Colonic mucosa (tissue), 4 donors: ENCODE results near the gene PPP1R13B. TPM values are rescaled to one million over a fixed set of nuclear protein-coding genes. Genes with fewer than 3 reads are reported as not detected.
"Not testable (repeated sequence)": the region's sequence is repeated elsewhere in the genome, so short reads cannot be mapped to it uniquely, and the experiment has no call there.

Experiments used
- DNase-seq: peaks from one replicate; pipeline ENCODE4 v3.0.0-alpha.2; 2020
- H3K27ac ChIP-seq: fragments of 200-600 bp; one replicate; pipeline ENCODE4 v1.8.0; 2021
- H3K27me3 ChIP-seq: fragments of 200-600 bp; one replicate; pipeline ENCODE4 v1.8.0; 2021
- H3K36me3 ChIP-seq: fragments of 200-600 bp; one replicate; pipeline ENCODE4 v1.8.0; 2021
- H3K4me1 ChIP-seq: fragments of 200-600 bp; one replicate; pipeline ENCODE4 v1.8.0; 2021; ENCODE audit warnings: mild to moderate bottlenecking
- H3K4me3 ChIP-seq: fragments of 200-600 bp; one replicate; pipeline ENCODE4 v1.8.0; 2021
- H3K9ac ChIP-seq, 2 donors: one replicate each; pipeline ENCODE4 v1.7.0; 2013; ENCODE audit warnings: control low read depth in 2 of 2, low read depth in 2 of 2, low read length in 2 of 2
- H3K9me3 ChIP-seq: fragments of 200-600 bp; one replicate; pipeline ENCODE4 v1.8.0; 2021
- CTCF ChIP-seq: fragments of 200-600 bp; IDR thresholded peaks from one replicate; pipeline ENCODE4 v1.8.0; 2022; ENCODE audit warnings: antibody characterized with exemption, mild to moderate bottlenecking
- intact Hi-C: fragments of 100-400 bp; cut with DNase I; formaldehyde crosslinking; loops from one replicate; pipeline ENCODE4 v1.14.1; 2022
- total RNA-seq, 2 donors: library from RNA; stranded (reverse); fragmentation: NEBNext Ultra II Directional in 1 of 2; extraction: Animal tissue kit (Norgen Biotek cat#: 25700) in 1 of 2; gene quantifications; one replicate each; pipeline ENCODE4 v1.2.1, GENCODE V29; 2021
- donor health status: healthy.
- donor health status: DM: no; HTN: no; CAD: no.
- donor health status: DM: no; HTN: no; CAD: no.

Gene PPP1R13B
- total RNA-seq, 2 donors from 2014 or later: 41.1 to 48.3 TPM

- TF ChIP-seq CTCF: no peak
- intact Hi-C loops: no loop called here
- no peaks in the 10 kb centered on the region for H3K27me3 ChIP-seq
- no peak for DNase-seq
- H3K27ac ChIP-seq: no peak overlapping the region
- H3K36me3 ChIP-seq: no peaks in the 10 kb centered on the region
- peaks cover 18% of the 10 kb centered on the region for H3K4me1 ChIP-seq
- no peak overlapping the region for H3K4me3 ChIP-seq
- no peaks in the 10 kb centered on the region for H3K9me3 ChIP-seq
- H3K9ac ChIP-seq: no peak overlapping the region
These were observed 44.9 kb upstream of the PPP1R13B start for GRCh38 chr14:103892247-103892646.

- TF ChIP-seq CTCF: no peak
- H3K4me1 ChIP-seq: peaks cover 18% of the 10 kb centered on the region
- peak overlapping the region in 1 of 2 donors; percentile 8 for H3K9ac ChIP-seq
- no peak overlapping the region for H3K27ac ChIP-seq
- no peaks in the 10 kb centered on the region for H3K9me3 ChIP-seq
- H3K4me3 ChIP-seq: no peak overlapping the region
- intact Hi-C loops: no loop called here
- H3K27me3 ChIP-seq: no peaks in the 10 kb centered on the region
- H3K36me3 ChIP-seq: no peaks in the 10 kb centered on the region
- DNase-seq: no peak
These were observed 44.4 kb upstream of the PPP1R13B start for GRCh38 chr14:103891667-103892215.

- no peak overlapping the region for H3K4me3 ChIP-seq
- H3K27me3 ChIP-seq: no peaks in the 10 kb centered on the region
- no peaks in the 10 kb centered on the region for H3K9me3 ChIP-seq
- peak overlapping the region in 1 of 2 donors; percentile 8 for H3K9ac ChIP-seq
- H3K36me3 ChIP-seq: no peaks in the 10 kb centered on the region
- no peak for DNase-seq
- intact Hi-C loops: no loop called here
- TF ChIP-seq CTCF: no peak
- H3K27ac ChIP-seq: peak overlapping the region; percentile 39
- H3K4me1 ChIP-seq: peaks cover 18% of the 10 kb centered on the region
These were observed 43.7 kb upstream of the PPP1R13B start for GRCh38 chr14:103890821-103891666.

GRCh38 chr14:103890052-103890371, 42.6 kb upstream of the PPP1R13B start:
- intact Hi-C loops: no loop called here
- H3K4me3 ChIP-seq: no peak overlapping the region
- peaks cover 18% of the 10 kb centered on the region for H3K4me1 ChIP-seq
- peak overlapping the region in 1 of 2 donors; percentile 82 for H3K9ac ChIP-seq
- H3K36me3 ChIP-seq: no peaks in the 10 kb centered on the region
- peak overlapping the region; percentile 87 for H3K27ac ChIP-seq
- no peaks in the 10 kb centered on the region for H3K9me3 ChIP-seq
- H3K27me3 ChIP-seq: no peaks in the 10 kb centered on the region
- no peak for DNase-seq
- TF ChIP-seq CTCF: no peak

GRCh38 chr14:103889313-103890051, 42.1 kb upstream of the PPP1R13B start:
- H3K9ac ChIP-seq: peak overlapping the region; percentile 28 to 82
- no peak overlapping the region for H3K4me3 ChIP-seq
- H3K27me3 ChIP-seq: no peaks in the 10 kb centered on the region
- no peaks in the 10 kb centered on the region for H3K9me3 ChIP-seq
- H3K36me3 ChIP-seq: no peaks in the 10 kb centered on the region
- peak overlapping the region; percentile 87 for H3K27ac ChIP-seq
- intact Hi-C loops: no loop called here
- TF ChIP-seq CTCF: no peak
- DNase-seq: peak; percentile 86
- peaks cover 18% of the 10 kb centered on the region for H3K4me1 ChIP-seq

GRCh38 chr14:103889002-103889312, 41.6 kb upstream of the PPP1R13B start:
- H3K27me3 ChIP-seq, H3K9me3 ChIP-seq, H3K36me3 ChIP-seq, DNase-seq, H3K4me3 ChIP-seq, intact Hi-C loops: not testable (repeated sequence)
- Histone ChIP-seq H3K9ac (peak overlapping the region; percentile 28 to 82), H3K27ac (peak overlapping the region; percentile 87), H3K4me1 (peaks cover 18% of the 10 kb centered on the region)
